Thoracic aorta (tissue), 2 donors: Measurements from ENCODE around the gene GABBR2. TPM values are rescaled to one million over a fixed set of nuclear protein-coding genes. Genes with fewer than 3 reads are reported as not detected.

Source experiments
- ATAC-seq: fragments of 150-250 bp; one replicate; pipeline ENCODE4 v1.8.0; 2017; ENCODE audit warnings: low read depth; ENCODE audit not compliant: insufficient number of reproducible peaks, low FRiP score
- DNase-seq: peaks from one replicate; pipeline ENCODE4 v3.0.0-alpha.2; 2020; ENCODE audit warnings: low spot score
- H3K27ac ChIP-seq, 2 donors: fragments of 200-600 bp; sonication (generic); 1 replicate in 1 of 2; 2 replicates in 1 of 2; pipeline ENCODE4 v1.5.1; 2016; ENCODE audit warnings: mild to moderate bottlenecking in 2 of 2, moderate library complexity in 2 of 2
- H3K27me3 ChIP-seq: fragments of 200-600 bp; sonication (generic); replicated peaks from 2 replicates; pipeline ENCODE4 v1.6.0; 2016; ENCODE audit warnings: mild to moderate bottlenecking; ENCODE audit not compliant: insufficient read depth
- H3K36me3 ChIP-seq: fragments of 200-600 bp; sonication (generic); one replicate; pipeline ENCODE4 v1.5.1; 2016
- H3K4me1 ChIP-seq, 2 donors: fragments of 200-600 bp; sonication (generic); 1 replicate in 1 of 2; 2 replicates in 1 of 2; pipeline versions ENCODE4 v1.5.1 to v1.6.0; 2016; ENCODE audit warnings: low read depth in 2 of 2, mild to moderate bottlenecking in 1 of 2; ENCODE audit not compliant: control insufficient read depth in 1 of 2
- H3K4me3 ChIP-seq: fragments of 200-600 bp; sonication (generic); 2 replicates; pipeline ENCODE4 v1.5.1; 2016; ENCODE audit warnings: mild to moderate bottlenecking
- H3K9me3 ChIP-seq: fragments of 200-600 bp; sonication (generic); 2 replicates; pipeline ENCODE4 v1.5.1; 2016
- total RNA-seq, 2 donors: library from RNA; depleted of rRNA; stranded (reverse); fragments of >200 nt; gene quantifications; one replicate each; pipeline versions ENCODE4 v1.1.0 to v1.2.3, GENCODE V29; 2016
- TF ChIP-seq, protein P1 (sequence below): fragments of 200-600 bp; sonication (generic); IDR thresholded peaks from one replicate; pipeline ENCODE4 v1.5.1; 2019; ENCODE audit warnings: antibody characterized with exemption

Gene GABBR2
- total RNA-seq, 2 donors from 2014 or later, result not detected

DNA sequence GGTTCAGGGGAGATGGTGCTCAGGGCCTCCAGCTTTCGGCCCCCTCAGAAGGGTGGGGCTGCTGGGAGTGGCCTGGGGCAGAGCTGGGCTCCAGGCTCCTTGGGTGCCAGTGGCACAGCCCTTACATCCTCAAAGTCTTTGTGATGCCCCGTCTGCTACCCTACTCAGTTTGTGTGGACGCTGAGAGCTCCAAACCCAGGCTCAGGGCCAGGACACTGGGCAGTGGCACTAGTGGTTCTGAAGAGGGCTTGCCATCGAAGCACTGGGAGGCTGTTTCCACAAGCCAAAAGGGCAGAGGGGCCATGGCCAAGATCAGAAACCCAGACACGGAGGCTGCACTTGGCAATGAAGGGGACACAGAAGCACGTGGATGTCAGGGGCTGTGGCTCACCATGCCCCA, 99.1 kb downstream of the GABBR2 start:
- TF ChIP-seq, protein P1, sequence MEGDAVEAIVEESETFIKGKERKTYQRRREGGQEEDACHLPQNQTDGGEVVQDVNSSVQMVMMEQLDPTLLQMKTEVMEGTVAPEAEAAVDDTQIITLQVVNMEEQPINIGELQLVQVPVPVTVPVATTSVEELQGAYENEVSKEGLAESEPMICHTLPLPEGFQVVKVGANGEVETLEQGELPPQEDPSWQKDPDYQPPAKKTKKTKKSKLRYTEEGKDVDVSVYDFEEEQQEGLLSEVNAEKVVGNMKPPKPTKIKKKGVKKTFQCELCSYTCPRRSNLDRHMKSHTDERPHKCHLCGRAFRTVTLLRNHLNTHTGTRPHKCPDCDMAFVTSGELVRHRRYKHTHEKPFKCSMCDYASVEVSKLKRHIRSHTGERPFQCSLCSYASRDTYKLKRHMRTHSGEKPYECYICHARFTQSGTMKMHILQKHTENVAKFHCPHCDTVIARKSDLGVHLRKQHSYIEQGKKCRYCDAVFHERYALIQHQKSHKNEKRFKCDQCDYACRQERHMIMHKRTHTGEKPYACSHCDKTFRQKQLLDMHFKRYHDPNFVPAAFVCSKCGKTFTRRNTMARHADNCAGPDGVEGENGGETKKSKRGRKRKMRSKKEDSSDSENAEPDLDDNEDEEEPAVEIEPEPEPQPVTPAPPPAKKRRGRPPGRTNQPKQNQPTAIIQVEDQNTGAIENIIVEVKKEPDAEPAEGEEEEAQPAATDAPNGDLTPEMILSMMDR, result no peak
- ATAC-seq, result no peak
- no peak for DNase-seq

DNA sequence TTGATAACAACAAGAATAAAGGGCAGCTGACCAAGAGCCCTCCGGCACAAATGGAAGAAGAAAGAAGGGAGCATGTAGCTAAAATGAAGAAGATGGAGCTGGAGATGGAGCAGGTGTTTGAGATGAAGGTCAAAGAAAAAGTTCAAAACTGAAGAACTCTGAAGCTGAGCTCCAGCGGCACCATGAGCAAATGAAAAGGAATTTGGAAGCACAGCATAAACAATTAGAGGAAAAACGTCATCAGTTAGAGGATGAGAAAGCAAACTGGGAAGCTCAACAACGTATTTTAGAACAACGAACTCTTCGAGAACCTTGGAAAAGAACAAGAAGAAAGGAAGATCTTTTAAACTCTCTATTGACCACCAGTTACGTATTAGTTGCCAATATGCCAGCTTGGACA, 100.9 kb downstream of the GABBR2 start:
- Histone ChIP-seq H3K4me1 (no peaks in the 10 kb centered on the region), H3K4me3 (no peak overlapping the region), H3K27me3 (no peaks in the 10 kb centered on the region), H3K9me3 (no peaks in the 10 kb centered on the region), H3K36me3 (no peaks in the 10 kb centered on the region), H3K27ac (no peak overlapping the region)
- ATAC-seq (no peak), DNase-seq (no peak)
- TF ChIP-seq, protein P1, result no peak

More for the DNA sequence above, 99.1 kb downstream of the GABBR2 start:
- H3K4me3 ChIP-seq, result no peak overlapping the region
- H3K4me1 ChIP-seq, result no peaks in the 10 kb centered on the region
- H3K36me3 ChIP-seq, result no peaks in the 10 kb centered on the region
- H3K9me3 ChIP-seq, result no peaks in the 10 kb centered on the region
- H3K27ac ChIP-seq, result no peak overlapping the region
- H3K27me3 ChIP-seq, result no peaks in the 10 kb centered on the region

DNA sequence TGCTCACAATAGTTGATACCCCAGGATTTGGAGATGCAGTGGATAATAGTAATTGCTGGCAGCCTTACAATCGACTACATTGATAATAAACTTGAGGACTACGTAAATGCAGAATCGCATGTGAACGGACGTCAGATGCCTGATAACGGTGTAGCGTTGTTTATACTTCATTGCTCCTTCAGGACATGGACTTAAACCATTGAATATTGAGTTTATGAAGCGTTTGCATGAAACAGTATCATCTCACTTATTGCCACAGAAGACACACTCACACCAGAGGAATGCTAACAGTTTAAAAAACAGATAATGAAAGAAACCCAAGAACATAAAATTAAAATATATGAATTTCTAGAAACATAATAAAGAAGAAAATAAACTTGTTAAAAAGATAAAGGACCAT, 101.6 kb downstream of the GABBR2 start:
- DNase-seq (no peak), ATAC-seq (no peak)
- TF ChIP-seq, protein P1, result no peak
- no peaks in the 10 kb centered on the region for H3K27me3 ChIP-seq
- H3K4me1 ChIP-seq, result no peaks in the 10 kb centered on the region
- H3K27ac ChIP-seq, result no peak overlapping the region
- H3K4me3 ChIP-seq, result no peak overlapping the region
- H3K9me3 ChIP-seq, result no peaks in the 10 kb centered on the region
- no peaks in the 10 kb centered on the region for H3K36me3 ChIP-seq

DNA sequence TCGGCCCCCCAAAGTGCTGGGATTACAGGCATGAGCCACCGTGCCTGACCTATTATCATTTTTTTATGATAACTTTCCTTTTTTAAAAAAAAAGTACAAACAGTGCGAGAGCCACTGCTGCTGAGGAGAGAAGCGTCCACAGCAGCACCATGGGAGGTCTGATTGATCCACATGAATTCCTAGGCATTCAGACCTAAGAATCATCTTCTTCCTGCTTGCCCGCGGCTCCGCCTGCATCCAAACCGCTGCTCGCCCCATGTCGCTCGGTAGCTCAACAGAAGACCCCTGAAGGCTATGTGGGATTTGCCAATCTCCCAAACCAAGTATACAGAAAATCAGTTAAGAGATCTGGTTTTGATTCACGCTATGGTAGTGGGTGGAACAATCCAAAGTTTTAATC, 102.0 kb downstream of the GABBR2 start:
- TF ChIP-seq, protein P1, result no peak
- no peaks in the 10 kb centered on the region for H3K4me1 ChIP-seq
- no peak for ATAC-seq

DNA sequence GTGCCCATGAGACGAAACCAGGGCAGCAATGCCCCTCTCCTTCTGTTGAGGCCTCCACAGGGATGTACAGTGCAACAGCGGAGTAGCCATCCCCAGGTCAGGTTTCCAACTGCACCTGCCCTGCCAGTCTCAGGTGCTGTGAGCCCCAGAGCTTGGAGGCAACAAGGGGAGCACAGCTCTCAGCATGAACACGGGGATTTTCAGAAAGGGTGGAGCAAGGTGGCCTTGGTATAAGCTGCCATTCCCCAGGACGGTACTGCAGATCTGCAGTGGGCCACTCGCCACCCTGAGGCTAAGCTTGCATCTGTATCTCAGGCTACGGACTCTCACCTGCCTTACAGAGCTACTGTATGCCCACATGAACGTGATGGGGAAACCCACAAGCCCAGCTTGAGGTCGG, 103.6 kb downstream of the GABBR2 start:
- Histone ChIP-seq H3K27ac (no peak overlapping the region), H3K4me3 (no peak overlapping the region), H3K4me1 (no peaks in the 10 kb centered on the region), H3K36me3 (no peaks in the 10 kb centered on the region), H3K9me3 (no peaks in the 10 kb centered on the region), H3K27me3 (no peaks in the 10 kb centered on the region)
- TF ChIP-seq, protein P1, result no peak
- DNase-seq, result no peak
- no peak for ATAC-seq

More for the DNA sequence above, 102.0 kb downstream of the GABBR2 start:
- Histone ChIP-seq H3K9me3 (no peaks in the 10 kb centered on the region), H3K36me3 (no peaks in the 10 kb centered on the region), H3K27ac (no peak overlapping the region), H3K4me3 (no peak overlapping the region), H3K27me3 (no peaks in the 10 kb centered on the region)
- no peak for DNase-seq
